Central memory CD4-positive, alpha-beta T cell (primary cell): Measurements from ENCODE around the gene OPRM1.
A peak's percentile ranks its signal among the peaks of the same experiment; 100 is the strongest.

Experiments used
- DNase-seq: peaks from one replicate; pipeline ENCODE4 v3.0.0; 2022

OPRM1 gene

DNA sequence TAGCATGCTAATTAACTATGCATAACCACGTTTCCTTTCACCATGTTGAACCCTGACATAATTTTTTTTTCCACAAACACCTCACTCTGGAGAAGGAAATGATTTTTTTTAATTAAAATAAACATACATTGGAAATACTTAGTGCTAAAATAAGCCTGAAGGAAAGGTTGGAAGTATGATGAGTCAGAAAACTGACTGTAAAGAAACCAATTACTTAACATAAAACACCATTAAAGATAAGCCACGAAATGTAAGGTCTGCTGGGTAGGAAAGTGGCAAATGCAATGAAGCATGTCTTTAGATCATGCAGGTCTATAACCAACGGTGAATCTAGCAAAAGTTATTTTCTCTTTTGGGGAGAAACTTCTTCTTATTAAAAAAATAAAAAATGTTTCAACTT is 47.5 kb downstream of the OPRM1 start:
- DNase-seq, result no peak

DNA sequence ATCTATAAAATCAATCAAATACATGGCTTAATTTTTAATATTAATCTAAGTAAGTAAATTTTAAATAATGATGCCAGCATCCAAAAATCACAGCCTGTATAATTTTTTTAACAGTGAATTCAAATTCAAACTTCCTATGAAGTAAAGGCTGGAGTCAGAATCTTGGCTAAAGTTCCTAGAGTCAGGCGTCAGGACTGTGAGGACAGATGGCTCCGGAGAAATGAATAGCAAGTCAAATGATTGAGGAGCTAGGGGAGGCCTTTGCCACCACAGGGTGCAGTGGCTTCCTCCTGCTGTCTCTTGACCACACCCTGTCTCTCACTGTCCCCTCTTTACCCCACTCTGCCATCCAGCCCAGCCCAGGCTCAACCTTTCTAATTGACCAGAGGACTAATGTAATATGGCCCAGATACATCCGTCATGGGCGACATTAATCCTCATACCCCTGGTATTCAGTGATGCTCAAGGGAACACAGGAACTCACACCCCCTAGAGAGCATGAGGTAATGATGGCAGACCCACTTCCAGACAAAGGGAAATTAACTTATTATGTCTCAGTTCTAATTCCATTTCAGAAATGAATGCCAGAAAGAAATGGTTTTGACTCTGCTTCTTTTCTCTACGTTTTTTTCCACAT is 53.4 kb downstream of the OPRM1 start:
- DNase-seq, result no peak

DNA sequence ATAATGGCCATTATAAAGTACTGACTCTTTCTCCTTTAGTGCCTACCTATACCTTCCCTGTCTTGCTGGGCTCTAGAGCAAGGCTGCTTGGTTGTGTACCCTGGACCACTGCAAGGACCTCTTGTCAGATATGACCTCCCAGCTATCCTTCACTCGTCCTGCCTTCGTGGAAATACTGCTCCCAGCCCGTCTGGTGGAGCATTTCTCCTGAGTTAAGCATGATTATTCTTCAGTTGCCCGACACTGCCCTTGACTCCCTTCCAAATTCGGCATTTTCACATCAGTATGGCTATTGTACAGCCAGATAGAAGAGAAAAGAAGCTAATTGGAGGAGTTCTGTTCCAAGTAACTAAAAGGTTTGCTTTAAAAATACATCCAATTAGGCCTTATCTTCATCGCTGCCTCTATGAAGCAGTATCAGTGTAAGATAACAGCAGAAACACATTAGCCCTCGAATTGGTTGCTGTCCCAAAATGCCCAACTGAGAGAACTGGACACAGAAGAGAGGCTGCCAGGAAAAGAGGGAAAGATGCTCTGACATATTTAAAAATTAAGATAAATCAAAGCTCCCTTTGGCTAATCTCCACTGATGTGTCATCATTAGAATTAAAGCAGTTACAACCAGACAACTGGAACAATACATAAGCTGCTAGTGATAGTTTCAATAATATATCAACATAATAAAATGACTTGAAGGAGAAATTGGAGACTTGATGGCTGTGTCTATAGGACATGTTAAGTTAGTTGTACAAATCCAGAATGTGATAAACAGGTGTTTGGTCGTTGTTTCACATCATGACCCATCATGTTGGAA is 54.4 kb downstream of the OPRM1 start:
- DNase-seq, result no peak

DNA sequence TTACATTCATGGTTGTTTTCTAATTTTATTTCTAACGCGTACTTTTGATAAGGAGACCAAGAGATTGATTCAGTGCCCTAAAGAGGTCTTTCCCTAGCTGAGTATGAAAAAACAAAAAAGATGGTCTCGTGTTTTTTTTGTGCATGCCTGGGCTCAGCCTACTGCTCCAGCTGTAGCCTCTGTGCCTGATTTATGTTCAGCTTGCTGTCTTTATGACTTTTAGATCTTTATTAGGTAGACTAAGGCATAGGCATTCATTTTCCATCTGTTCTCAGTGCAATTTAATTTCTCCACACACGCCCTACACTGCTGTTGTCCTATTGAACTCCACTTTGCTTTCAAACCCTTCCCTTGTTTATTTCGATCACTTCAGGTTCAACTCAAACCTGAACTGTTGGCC is 56.5 kb downstream of the OPRM1 start:
- DNase-seq, result no peak

DNA sequence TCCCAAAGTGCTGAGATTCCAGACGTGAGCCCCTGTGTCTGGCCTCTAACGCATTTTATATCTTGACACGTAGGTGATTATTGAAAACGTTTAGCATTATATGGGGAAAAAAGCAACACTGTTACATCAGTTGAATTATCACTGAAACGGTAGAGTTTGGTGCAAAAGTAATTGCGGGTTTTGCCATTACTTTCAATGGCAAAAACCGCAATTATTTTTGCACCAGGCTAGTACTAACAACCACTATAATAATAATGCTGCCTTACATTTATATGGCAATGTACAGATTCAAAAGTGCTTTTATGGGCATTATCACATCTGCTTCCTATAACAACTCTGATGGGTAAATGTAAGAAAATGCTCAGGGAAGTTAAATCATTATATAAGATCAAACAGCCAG is 57.3 kb downstream of the OPRM1 start:
- DNase-seq, result no peak

DNA sequence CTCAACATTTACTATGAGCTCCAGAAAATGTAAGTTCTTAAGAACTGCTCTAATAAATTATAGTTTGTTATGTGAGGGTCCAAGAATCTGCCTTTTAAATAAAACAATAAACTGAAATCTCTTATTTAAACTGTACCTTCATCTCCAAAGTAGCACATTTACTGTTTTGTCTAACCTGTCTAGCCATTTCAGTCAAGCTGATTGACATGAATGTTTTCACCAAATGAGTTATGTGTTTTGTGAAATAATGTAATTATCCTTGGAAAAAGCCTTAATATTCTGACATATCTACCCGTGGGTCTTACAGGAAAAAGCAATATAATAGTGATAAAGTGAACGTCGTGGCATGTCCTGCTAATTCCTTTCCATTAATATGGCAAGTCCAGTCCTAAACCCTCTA is 57.8 kb downstream of the OPRM1 start:
- DNase-seq, result no peak

DNA sequence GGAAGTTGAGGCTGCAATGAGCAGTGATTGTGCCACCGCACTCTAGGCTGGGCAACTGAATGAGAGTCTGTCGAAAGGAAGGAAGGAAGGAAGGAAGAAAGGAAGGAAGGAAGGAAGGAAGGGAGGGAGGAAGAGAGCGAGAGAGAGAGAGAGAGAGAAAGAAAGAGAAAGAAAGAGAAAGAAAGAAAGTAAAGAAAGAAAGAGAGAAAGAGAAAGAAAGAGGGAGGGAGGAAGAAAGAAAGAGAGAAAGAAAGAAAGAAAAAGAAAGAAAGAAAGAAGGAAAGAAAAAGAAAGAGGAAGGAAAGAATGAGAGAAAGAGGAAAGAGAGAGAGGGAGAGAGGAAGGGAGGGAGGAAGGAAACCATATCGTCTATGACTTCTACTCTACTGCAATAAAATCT is 60.2 kb downstream of the OPRM1 start:
- DNase-seq, result no peak

DNA sequence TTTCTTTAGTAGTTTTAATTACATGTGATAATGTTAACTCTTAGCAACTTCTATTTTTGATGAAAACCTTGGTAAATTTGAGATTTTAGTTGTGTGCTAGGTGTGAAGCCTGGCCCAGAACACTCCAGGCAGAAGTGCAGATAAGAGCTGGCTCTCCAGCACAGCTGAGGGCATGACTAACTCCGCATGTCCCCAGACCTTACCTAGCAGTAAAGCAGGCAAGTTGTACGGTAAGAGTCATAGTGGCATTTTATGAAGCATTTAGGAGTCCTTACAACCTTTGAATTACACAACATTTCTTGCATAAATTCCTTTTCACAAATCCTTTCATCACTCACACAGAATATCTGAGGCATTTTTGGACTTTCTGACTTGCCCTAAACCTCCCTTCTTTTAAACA is 67.2 kb downstream of the OPRM1 start:
- no peak for DNase-seq

DNA sequence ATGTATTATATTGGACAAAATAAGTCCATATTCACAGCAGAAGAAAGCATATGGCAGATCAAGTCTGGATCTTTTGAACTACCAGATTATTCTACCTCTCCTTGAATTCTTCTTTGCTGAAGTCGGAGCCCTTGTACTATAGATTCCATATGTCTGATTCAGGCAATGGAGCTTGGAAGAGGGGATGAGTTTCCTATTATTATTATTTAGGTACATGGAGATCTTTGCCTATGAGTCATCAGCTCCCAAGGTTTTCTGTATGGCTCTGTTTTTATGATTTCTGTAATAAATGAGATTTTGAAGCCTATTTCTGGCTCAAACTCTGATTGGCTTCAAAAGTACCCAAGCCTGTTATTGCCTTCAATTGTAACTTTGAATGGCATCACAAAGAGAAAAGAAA is 72.0 kb downstream of the OPRM1 start:
- DNase-seq, result no peak

DNA sequence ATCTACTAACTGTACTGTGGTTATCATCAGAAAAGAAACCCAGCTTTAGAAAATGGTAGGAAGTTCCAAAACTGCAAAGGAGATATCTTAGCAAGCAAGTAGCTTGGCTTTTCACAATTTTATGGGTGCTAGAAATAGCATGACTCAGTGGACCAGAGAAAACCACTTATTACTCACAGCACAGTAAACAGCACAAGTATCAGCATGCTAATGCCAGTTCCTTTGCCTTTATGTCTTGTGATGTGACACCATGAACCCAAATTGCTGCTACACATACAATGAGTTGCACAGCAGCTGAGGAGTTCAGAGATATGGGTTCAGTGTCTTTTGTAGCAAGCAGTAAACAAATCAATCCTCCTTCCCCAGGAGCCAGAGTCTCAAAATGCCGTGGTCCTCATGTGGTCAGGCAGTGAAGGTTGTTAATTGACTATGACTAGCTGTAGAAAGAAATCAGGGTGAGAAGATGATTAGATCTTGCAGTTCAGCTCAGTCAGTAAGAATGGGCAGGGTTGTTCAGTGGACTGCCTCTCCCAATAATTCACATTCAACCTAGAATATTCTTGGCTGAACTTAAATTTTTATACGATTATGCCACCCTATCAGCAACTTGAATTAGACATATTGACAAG is 73.3 kb downstream of the OPRM1 start:
- DNase-seq, result no peak

DNA sequence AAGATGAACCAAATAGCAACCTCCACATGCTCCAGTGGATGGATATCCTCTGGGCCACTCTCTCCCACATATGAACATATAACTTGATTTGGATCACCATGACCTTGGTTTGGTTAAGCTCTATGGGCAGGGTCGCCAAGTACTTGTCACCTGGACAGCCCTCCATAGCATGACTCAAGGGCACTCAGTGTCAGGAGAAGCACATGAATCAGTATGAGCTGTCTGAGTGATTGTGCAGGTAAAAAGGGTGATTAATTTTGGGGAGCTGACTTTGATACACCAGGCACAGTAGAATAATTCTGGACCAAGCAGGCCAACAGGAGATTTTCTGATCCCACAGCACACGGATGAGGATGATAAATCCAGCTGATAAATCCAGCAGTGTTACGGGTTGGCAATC is 74.4 kb downstream of the OPRM1 start:
- DNase-seq, result no peak

DNA sequence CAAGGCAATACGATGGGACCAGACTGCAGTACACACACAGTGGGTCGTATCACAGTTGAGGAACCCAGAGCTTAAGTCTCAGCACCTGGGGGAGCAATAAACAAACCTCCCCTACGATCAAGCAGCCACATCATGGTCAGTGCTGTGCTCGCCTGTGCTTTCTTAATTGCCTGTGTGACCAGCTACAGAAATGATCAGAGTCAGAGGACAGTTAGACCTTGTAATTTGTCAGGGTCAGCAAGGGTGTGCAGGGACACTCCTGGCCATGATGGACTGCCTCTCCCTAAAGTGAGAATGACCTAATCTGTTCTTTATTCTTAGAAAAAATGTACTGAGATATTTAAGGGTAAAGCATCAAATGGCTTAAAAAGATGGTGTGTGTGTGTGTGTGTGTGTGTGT is 78.4 kb downstream of the OPRM1 start:
- DNase-seq, result no peak

DNA sequence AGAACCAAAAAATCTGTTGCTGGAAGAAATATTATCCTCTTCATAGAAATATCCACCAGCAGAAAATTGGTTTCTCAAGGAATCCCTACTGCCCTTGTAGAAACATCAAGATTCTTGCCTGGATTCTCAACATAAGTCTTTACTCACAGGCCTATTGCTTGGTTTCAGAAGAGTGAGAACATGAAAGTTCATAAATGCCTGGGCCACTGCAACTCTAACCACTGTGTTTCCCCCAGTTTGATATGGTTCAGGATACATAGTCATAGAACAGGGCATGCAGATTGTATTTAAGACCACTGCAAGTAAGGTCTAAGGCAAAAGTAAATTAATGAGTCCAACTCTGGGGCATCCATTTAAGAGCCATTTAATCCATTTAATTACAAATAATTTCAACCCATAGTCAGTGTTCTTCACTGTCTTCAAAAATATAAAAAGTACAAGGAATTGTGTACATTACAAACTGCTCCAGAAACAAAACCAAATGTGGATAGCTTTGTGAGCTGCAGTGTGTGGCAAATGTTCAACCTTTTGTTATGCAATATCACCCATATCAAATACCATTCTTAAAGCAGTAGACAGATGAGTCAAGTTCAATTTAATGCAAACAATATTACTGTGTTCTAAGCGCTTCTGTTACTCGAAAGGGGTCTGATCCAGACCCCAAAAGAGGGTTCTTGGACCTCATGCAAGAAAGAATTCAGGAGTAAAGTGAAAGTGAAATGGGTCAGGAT is 83.3 kb downstream of the OPRM1 start:
- DNase-seq, result no peak

DNA sequence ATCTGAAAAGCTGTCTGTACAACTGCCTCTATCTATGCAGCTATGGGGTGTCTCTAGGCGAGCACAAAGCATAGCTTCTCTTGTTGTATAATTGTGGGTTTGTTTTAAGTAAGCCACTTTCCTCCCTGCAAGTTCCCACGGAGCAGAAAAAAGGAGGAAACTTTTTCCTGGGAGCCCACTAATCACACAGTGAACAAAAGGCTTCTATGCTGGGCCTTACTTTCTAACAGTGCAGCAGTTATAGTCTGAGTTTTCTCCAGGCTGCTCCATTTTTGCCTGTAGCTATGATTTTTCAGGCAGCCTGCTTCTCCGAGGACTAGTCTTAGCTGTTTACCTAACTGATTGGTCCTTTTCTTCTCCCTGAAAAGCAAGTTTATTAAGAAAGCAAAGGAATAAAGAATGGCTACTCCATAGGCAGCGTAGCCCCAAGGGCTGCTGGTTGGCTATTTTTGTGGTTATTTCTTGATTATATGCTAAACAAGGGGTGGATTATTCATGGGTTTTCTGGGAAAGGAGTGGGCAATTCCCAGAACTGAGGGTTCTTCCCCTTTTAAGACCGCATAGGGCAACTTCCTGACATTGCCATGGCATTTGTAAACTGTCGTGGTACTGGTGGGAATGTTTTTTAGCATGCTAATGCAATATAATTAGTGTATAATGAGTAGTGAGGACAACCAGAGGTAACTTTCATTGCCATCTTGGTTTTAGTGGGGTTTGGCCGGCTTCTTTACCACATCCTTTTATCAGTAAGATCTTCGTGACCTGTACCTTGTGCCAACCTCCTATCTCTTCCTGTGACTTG is 84.3 kb downstream of the OPRM1 start:
- DNase-seq, result no peak

DNA sequence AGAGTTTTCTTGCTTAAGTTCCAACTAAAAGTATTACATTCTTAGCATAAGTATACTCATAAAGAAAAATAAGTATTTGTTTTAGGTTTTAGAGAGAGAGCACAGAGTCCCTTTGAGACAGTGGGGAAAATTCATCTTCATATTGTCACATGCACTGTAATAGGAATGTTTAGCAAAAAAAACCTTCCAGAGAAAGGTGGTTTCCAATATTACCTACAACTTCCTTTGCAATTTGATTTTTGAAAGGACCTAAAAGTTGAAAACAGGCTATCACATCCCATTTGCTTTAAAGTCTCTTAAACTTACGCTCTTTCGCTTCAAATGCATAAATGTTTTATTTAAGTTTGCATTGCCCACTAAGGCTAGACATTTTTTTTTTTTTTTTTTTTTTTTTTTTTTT is 86.4 kb downstream of the OPRM1 start:
- DNase-seq, result no peak

DNA sequence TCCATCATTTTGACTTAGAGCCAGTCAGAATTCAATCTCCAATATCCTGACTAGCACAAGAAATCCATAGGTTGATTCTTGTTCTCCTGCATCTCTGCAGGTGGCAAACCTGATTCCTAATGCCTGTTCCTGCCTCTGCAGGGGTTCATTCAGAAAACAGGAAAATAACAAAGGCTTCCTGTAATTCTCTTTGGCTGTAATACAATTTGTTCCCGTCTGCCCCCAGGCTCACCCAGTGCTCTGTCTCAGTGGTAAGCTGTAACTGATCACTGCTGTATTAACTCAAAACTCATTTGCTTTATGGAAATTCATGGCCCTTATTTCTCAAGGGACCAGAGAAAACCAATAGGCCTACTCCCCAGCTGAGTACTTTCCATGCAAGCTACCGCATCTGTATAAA is 88.6 kb downstream of the OPRM1 start:
- no peak for DNase-seq

DNA sequence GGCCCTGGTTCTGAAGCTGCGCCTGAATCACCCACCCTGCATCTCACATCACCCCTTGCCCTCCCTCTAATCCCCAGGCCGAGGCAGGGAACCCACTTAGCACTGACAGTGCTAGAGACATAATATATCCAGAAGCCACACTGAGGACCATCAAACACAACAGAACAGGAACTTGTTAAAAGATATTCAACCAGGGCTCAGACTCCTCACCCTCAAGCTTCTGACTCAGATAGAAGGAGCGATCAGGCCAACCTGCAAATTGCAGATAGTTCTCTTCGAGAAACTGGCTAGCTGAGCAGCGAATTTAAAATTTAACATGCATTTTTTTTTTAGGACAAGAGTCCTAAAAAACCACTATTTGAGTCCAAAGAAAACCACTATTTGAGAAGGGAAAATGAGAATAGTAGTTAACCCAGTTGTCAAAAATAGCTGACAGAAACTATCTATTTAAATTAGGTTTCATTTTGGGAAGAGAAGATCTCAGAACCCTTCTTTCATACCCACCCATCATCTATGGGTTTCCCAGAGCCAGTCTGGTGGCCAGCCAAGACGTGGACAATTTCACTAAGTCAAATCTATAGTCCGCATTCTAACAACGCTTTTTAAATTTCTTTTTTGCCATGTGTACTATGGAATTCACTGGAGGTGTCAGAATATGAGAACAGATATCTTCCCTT is 95.6 kb downstream of the OPRM1 start:
- no peak for DNase-seq

DNA sequence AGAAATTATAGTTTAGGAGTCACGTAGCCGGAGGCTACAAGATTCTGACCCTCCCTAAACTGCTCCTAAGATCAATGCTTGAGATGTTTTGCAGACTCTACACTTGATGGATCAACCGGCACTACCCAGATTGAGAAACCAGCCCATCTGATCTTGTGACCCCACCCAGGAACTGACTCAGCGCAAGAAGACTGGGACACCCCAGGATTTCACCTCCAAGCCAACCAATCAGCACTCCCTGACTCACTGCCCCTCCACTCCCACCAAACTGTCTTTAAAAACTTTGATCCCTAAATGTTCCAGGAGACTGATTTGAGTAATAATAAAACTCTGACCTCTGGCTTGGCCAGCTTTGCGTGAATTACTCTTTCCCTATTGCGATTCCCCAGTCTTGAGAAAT is 99.8 kb downstream of the OPRM1 start:
- DNase-seq, result no peak

DNA sequence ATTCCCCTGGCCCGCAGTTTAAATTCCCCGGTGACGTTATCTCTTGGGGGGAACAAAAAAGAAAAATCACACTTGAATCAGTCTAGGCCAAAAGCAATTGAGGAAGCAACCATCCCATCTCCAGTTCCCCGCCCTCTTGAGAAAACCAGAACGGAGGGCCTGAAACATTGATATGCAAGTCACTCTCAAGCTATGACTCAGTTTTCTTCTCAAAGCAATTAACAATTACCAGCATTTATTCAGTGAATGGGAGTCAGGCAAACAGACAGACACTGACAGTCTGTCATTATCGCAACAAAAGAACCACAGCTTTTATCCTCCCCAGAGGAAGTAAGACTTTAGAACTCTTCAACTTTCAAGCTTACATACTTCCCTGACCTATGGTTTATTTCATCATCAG is 100.9 kb downstream of the OPRM1 start:
- no peak for DNase-seq

DNA sequence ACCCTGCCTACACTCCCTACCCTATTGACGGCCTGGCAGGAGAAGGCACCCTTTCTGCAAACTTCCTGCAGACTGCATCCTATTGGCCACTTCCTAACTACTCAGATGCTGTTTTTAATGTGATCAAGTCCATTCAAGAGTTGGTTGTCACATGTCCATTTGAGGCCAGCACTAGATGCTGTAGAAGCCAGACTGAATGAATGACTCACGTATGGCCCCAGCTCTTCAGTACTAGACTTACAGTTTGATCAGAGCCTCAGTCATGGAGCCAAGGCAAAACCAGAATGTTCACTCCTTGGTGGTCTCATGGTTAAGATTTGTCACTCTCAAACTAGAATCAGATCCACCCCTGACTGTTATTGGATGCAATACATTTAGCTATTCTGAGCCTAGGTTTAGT is 101.7 kb downstream of the OPRM1 start:
- DNase-seq, result no peak

DNA sequence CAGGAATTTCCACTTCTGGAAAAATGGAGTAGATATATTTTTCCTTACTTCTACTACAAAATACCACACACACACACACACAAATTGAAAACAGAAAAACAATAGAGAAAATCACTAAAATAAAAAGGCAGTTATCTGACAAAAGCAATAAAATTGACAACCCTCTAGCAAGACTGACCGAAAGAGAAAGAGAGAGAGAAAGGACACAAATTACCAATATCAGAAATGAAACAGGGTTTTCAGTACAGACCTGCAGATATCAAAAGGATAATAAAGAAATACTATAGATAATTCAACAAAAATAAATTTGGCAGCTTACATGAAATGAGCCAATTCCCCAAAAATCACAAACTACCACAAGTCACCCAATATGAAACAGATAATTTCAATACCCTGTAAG is 104.7 kb downstream of the OPRM1 start:
- no peak for DNase-seq

DNA sequence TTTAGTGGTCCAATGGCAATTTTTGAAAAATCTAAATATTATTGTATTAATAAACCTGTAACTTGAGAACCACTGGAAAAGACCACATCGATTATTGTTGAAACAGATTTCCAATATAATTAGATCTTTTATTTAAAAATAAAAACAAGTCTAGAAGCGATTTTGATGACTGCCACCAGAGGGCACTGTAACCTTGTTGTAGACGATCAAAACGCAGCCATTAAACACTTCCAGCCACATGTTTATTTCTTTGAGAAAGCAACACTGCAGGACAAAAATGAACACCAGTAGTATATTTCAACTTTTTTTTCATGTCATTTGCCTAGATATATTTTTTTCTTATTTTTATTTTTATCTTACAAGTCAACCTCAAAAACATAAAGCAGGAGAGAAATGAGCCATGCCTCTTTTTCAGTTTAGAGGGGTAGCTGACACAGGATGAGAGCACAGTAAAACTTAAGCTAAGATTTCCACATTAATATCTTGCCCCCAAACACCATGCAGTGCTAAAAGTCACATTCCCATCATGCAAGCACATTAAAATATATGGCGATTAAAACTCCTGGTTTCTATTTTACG is 115.4 kb downstream of the OPRM1 start:
- peak; percentile 62 for DNase-seq
